IPS DF 4.7 (cell line): ENCODE data around the gene GCC1.
"Not testable (repeated sequence)": the region's sequence is repeated elsewhere in the genome, so short reads cannot be mapped to it uniquely, and the experiment has no call there.

Source experiments
- DNase-seq: peaks from one replicate; pipeline ENCODE4 v3.0.0-alpha.2; 2013; ENCODE audit warnings: low spot score; ENCODE audit errors: extremely low read depth

GCC1 gene

DNA sequence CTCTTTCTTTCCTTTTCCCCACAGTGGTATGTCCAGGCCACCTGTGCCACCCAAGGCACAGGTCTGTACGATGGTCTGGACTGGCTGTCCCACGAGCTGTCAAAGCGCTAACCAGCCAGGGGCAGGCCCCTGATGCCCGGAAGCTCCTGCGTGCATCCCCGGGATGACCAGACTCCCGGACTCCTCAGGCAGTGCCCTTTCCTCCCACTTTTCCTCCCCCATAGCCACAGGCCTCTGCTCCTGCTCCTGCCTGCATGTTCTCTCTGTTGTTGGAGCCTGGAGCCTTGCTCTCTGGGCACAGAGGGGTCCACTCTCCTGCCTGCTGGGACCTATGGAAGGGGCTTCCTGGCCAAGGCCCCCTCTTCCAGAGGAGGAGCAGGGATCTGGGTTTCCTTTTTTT lies 5.8 kb upstream of the GCC1 start:
- DNase-seq, result no peak

DNA sequence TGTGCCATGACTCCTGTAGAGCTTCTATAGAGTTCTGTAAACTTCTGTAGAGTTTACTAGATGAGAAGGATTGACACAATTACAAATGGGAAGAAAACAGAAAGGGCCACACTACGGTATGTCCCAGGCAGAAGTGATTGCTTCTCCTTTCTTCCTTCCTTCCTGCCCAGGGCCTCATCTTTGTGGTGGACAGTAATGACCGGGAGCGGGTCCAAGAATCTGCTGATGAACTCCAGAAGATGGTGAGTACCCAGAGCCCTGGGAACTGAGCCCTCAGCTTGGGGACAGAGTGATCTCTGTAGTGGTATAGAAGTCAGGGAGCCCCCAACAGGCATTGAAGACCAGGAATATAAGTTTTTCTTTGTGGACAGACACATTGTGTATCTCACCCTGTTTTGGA lies 4.5 kb upstream of the GCC1 start:
- DNase-seq, result no peak

- no peak for DNase-seq
Observed at GRCh38 chr7:127588697-127589482, 3.5 kb upstream of the GCC1 start.

DNA sequence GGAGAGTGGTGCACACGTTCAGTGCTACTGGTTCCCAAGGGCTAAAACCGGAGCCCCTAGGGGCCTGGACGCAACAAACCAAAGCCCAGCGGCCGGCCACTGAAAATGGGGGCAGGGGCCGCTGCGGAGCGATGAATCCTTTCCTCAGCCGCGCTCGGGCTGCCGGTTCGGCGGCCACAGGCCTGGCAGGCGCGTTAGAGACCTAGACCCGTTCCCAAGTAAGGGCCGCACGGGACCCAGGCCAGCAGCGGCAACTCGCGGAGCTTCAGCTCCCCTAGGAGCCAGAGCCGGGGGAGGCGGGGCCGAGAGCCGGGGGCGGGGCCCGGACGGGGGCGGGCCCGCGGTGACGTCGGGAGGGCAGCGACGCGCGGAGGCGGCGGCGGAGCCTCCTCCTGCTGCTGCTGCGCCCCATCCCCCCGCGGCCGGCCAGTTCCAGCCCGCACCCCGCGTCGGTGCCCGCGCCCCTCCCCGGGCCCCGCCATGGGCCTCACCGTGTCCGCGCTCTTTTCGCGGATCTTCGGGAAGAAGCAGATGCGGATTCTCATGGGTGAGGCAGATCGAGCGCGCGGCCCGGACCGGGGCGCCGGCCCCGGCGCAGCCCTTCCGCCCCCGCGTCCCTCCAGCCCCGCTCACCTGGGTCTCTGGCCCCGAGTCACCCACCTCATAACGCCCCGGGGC lies 2.8 kb upstream of the GCC1 start, which contains the start of gene ARF5:
TSS of gene ARF5 (plus strand) at position 393 of the 678 bp plus-strand sequence. CDS start at position 481, 88 bp downstream.
- no peak for DNase-seq

GRCh38 chr7:127587663-127588018 lies 2.2 kb upstream of the GCC1 start:
- no peak for DNase-seq

DNA sequence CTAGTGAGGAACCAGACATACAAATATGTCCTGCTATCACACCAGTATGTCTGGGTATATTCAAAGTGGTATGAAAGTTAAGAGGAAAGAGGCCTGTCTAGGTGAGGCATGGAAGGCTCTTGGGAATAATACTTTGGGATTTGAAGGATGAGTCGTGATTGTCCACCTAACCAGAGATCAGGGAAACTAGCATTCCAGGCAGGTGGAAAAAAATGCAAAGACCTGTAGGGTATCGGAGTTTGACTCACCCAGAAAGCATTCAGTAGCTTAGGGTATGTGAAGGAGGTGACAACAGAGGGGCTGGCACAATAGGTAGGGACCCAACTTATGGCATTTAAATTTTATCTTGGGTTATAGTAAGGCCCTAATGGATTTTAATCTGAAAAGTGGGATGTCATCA lies 950 bp upstream of the GCC1 start:
- no peak for DNase-seq

DNA sequence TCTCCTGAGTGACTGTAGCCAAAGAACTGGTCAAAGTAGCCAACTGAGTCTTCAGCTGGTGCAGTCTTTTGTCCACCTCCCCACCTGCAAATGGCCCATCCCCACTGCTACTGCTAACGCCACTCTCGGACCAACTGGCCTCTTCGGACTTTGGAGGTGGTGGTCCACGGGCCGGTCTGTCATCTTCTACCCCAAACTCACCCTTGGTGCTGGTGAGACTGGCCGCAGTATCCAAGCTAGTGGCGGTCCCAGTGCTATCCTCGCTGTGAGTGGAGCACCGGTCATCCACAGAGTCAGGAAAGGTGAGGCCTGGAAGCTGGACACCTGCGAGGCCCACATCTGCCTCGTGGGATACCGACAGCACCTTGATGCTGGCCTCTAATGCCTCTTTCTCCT lies 750 bp downstream of the GCC1 start:
- DNase-seq, result no peak

- DNase-seq, result no peak
Observed at GRCh38 chr7:127582361-127582760, 3.0 kb downstream of the GCC1 start.

GRCh38 chr7:127581716-127582115 lies 3.7 kb downstream of the GCC1 start:
- DNase-seq, result no peak

DNA sequence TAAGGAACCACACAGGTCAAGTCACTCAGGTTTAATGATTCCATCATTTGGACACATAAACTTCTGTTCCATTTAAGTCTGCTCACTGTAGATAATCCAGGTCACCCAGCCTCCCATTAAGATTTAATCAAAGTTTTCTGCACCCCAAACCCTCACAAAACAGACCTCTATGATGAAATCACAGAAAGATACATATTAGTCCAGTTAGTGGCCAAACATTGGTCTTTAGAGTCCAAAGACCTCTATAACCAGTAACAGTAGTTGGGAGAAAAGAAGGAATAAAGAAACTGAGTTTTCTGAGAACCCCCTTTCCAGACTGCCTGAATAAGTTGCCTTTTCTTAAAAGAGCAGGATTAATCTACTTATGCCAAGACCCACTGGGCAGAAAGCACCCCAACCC lies 4.8 kb downstream of the GCC1 start:
- DNase-seq, result no peak

GRCh38 chr7:127578711-127579275 lies 6.6 kb downstream of the GCC1 start:
- no peak for DNase-seq

- no peak for DNase-seq
Observed at GRCh38 chr7:127578036-127578684, 7.2 kb downstream of the GCC1 start.

GRCh38 chr7:127571741-127572505 lies 13.5 kb downstream of the GCC1 start:
- DNase-seq, result no peak

DNA sequence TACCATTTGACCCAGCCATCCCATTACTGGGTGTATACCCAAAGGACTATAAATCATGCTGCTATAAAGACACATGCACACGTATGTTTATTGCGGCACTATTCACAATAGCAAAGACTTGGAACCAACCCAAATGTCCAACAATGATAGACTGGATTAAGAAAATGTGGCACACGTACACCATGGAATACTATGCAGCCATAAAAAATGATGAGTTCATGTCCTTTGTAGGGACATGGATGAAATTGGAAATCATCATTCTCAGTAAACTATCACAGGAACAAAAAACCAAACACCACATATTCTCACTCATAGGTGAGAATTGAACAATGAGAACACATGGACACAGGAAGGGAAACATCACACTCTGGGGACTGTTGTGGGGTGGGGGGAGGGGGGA lies 17.4 kb downstream of the GCC1 start:
- not testable (repeated sequence) for DNase-seq

GRCh38 chr7:127566242-127566641 lies 19.2 kb downstream of the GCC1 start:
- DNase-seq, result no peak

- no peak for DNase-seq
Observed at GRCh38 chr7:127557803-127558202, 27.6 kb downstream of the GCC1 start.

DNA sequence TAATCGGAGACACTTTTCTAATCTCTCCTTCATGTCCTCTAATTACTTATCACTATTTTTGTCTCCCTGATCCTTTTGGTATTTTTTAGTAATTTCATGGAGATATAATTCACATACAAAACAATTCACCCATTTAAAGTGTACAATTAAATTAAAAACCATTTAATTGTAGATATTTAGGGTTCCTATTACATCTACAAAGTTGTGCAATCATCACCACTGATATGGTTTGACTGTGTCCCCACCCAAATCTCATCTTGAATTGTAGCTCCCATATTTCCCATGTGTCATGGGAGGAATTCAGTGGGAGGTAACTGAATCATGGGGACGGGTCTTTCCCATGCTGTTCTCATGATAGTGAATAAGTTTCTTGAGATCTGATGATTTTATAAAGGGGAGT lies 29.0 kb downstream of the GCC1 start:
- DNase-seq, result no peak

GRCh38 chr7:127551941-127552340 lies 33.5 kb downstream of the GCC1 start:
- no peak for DNase-seq

DNA sequence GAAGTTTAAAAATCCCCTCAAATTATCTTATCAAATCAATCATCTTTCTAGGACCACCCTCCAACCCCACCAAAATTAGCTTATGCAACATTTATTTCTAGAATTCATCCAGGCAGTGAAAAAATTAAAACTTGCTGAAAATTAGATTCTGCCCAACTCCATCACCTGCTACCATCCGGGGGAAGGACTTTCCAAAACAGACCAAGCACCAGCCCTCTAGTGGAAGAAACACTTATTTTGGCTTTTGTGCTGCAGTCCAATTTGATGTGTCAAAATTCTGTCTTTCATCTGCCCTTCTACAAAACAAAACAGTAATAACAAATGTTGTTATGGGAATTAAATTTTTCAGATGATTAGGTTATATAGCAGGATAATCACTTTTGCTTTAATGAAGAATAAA lies 35.1 kb downstream of the GCC1 start:
- no peak for DNase-seq

DNA sequence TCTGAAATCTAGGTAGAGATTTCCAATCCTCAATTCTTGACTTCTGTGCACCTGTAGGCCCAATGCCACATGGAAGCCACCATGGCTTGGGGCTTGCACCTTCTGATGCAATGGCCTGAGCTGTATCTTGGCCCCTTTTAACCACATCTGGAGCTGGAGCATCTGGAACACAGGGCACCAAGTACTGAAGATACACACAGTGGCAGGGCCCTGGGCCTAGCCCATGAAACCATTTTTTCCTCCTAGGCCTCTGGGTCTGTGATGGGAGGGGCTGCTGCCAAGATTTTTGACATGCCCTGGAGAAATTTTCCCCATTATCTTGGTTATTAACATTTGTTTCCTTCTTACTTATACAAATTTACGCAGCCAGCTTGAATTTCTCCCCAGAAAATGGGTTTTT lies 39.1 kb downstream of the GCC1 start:
- DNase-seq, result no peak

GRCh38 chr7:127541548-127541947 lies 43.8 kb downstream of the GCC1 start:
- no peak for DNase-seq
